Mesothelial cell of epicardium (in vitro differentiated cells): Measurements from ENCODE around the gene PITPNC1. TPM values are rescaled to one million over a fixed set of nuclear protein-coding genes. Genes with fewer than 3 reads are reported as not detected.
A peak's percentile ranks its signal among the peaks of the same experiment; 100 is the strongest.
"Not testable (repeated sequence)": the region's sequence is repeated elsewhere in the genome, so short reads cannot be mapped to it uniquely, and the experiment has no call there.

ENCODE experiments used
- DNase-seq, 2 experiments: peaks; one replicate each; pipeline ENCODE4 v3.0.0; 2021; ENCODE audit warnings: low spot score in 2 of 2; ENCODE audit not compliant: unreplicated experiment in 2 of 2
- H3K27ac Mint-ChIP-seq: 2 replicates; pipeline ENCODE4 v1.8.0; 2021; ENCODE audit warnings: mixed read lengths
- H3K27me3 Mint-ChIP-seq: 2 replicates; pipeline ENCODE4 v1.8.0; 2021; ENCODE audit warnings: low read depth, mixed read lengths
- H3K36me3 Mint-ChIP-seq: 2 replicates; pipeline ENCODE4 v1.8.0; 2021; ENCODE audit warnings: mixed read lengths
- H3K4me1 Mint-ChIP-seq: 2 replicates; pipeline ENCODE4 v1.8.0; 2021; ENCODE audit warnings: mixed read lengths
- H3K4me3 Mint-ChIP-seq: 2 replicates; pipeline ENCODE4 v1.8.0; 2021; ENCODE audit warnings: mild to moderate bottlenecking, moderate library complexity, mixed read lengths
- H3K9me3 Mint-ChIP-seq: 2 replicates; pipeline ENCODE4 v1.8.0; 2021; ENCODE audit warnings: mixed read lengths
- total RNA-seq: library from RNA; stranded (reverse); gene quantifications from 3 replicates; pipeline ENCODE4 v1.2.1, GENCODE V29; 2021
- TF ChIP-seq, protein P1 (sequence below): fragments of 200-600 bp; sonication (generic); IDR thresholded peaks from one replicate; pipeline ENCODE4 v1.5.0; 2021; ENCODE audit warnings: antibody characterized with exemption; ENCODE audit not compliant: unreplicated experiment

The PITPNC1 gene
- total RNA-seq, 1 donor from 2014 or later, result 19.9 TPM

GRCh38 chr17:67491009-67491680 lies 114.1 kb downstream of the PITPNC1 start:
- DNase-seq, result peak in 1 of 2 experiments; percentile 48
- Mint-ChIP-seq H3K27me3 (peaks cover 5% of the 10 kb centered on the region), H3K27ac (no peak overlapping the region), H3K4me3 (no peak overlapping the region), H3K36me3 (no peaks in the 10 kb centered on the region), H3K9me3 (peaks cover 8% of the 10 kb centered on the region), H3K4me1 (peaks cover 20% of the 10 kb centered on the region)
- TF ChIP-seq, protein P1, sequence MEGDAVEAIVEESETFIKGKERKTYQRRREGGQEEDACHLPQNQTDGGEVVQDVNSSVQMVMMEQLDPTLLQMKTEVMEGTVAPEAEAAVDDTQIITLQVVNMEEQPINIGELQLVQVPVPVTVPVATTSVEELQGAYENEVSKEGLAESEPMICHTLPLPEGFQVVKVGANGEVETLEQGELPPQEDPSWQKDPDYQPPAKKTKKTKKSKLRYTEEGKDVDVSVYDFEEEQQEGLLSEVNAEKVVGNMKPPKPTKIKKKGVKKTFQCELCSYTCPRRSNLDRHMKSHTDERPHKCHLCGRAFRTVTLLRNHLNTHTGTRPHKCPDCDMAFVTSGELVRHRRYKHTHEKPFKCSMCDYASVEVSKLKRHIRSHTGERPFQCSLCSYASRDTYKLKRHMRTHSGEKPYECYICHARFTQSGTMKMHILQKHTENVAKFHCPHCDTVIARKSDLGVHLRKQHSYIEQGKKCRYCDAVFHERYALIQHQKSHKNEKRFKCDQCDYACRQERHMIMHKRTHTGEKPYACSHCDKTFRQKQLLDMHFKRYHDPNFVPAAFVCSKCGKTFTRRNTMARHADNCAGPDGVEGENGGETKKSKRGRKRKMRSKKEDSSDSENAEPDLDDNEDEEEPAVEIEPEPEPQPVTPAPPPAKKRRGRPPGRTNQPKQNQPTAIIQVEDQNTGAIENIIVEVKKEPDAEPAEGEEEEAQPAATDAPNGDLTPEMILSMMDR, result no peak

- H3K27me3 Mint-ChIP-seq, result peaks cover 5% of the 10 kb centered on the region
- peak in 1 of 2 experiments; percentile 33 for DNase-seq
- no peak overlapping the region for H3K27ac Mint-ChIP-seq
- TF ChIP-seq, protein P1, result no peak
- peaks cover 8% of the 10 kb centered on the region for H3K9me3 Mint-ChIP-seq
- no peak overlapping the region for H3K4me3 Mint-ChIP-seq
- no peaks in the 10 kb centered on the region for H3K36me3 Mint-ChIP-seq
- peaks cover 20% of the 10 kb centered on the region for H3K4me1 Mint-ChIP-seq
Measured at GRCh38 chr17:67491681-67492024, 114.6 kb downstream of the PITPNC1 start.

DNA sequence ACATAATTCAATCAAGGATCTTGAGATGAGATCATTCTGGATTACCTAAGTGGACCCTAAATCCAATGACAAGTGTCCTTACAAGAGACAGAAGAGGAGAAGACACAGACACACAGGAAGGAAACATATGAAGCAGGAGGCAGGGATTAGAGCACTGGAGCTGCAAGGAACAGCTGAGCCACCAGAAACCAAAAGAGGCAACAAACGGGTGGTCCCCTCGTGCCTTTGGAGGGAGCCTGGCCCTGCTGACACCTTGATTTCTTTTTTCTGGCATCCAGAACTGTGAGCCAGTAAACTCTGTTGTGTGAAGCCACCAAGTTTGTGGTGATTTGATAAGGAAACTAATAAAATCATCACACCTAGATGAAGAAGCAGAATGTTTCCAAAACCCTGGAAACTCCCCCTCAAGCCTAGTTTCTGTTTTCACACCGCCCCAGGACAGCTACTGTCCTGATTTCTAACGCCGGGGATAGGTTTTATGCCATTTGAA lies 115.2 kb downstream of the PITPNC1 start:
- H3K36me3 Mint-ChIP-seq, result no peaks in the 10 kb centered on the region
- peaks cover 8% of the 10 kb centered on the region for H3K9me3 Mint-ChIP-seq
- H3K27ac Mint-ChIP-seq, result no peak overlapping the region
- H3K4me3 Mint-ChIP-seq, result no peak overlapping the region
- no peak for DNase-seq
- peaks cover 20% of the 10 kb centered on the region for H3K4me1 Mint-ChIP-seq
- TF ChIP-seq, protein P1, result no peak
- H3K27me3 Mint-ChIP-seq, result peaks cover 5% of the 10 kb centered on the region

- H3K4me1 Mint-ChIP-seq, result peaks cover 18% of the 10 kb centered on the region
- no peak overlapping the region for H3K4me3 Mint-ChIP-seq
- H3K27me3 Mint-ChIP-seq, result peaks cover 5% of the 10 kb centered on the region
- TF ChIP-seq, protein P1, result no peak
- H3K27ac Mint-ChIP-seq, result no peak overlapping the region
- H3K9me3 Mint-ChIP-seq, result peaks cover 8% of the 10 kb centered on the region
- no peaks in the 10 kb centered on the region for H3K36me3 Mint-ChIP-seq
- no peak for DNase-seq
Measured at GRCh38 chr17:67492824-67493517, 115.9 kb downstream of the PITPNC1 start.

DNA sequence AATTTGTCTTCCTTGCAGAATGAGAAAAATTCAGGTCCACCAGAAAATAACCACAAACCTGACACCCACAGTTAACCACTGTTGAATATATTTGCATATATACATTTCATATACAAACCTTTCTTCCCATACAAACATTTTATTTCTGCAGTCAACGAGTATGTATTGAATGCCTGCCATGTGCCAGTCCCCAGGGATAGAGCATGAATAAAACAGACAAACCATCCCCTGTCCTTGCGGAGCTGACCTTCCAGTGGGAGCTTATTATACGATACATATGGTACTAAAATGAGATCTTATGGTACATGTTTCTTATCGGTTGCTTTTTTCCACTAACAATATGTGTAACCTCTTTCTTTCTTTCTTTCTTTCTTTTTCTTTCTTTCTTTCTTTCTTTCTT lies 116.7 kb downstream of the PITPNC1 start:
- DNase-seq, result no peak
- peaks cover 5% of the 10 kb centered on the region for H3K27me3 Mint-ChIP-seq
- peaks cover 17% of the 10 kb centered on the region for H3K4me1 Mint-ChIP-seq
- no peak overlapping the region for H3K27ac Mint-ChIP-seq
- TF ChIP-seq, protein P1, result no peak
- H3K36me3 Mint-ChIP-seq, result no peaks in the 10 kb centered on the region
- peaks cover 8% of the 10 kb centered on the region for H3K9me3 Mint-ChIP-seq
- no peak overlapping the region for H3K4me3 Mint-ChIP-seq

- H3K4me3 Mint-ChIP-seq, H3K27ac Mint-ChIP-seq, DNase-seq, H3K27me3 Mint-ChIP-seq, H3K36me3 Mint-ChIP-seq, H3K9me3 Mint-ChIP-seq: not testable (repeated sequence)
- H3K4me1 Mint-ChIP-seq, result peaks cover 13% of the 10 kb centered on the region
Measured at GRCh38 chr17:67495534-67495933, 118.5 kb downstream of the PITPNC1 start.
